Measurements from ENCODE around the gene XRCC5.

Gene XRCC5

DNA sequence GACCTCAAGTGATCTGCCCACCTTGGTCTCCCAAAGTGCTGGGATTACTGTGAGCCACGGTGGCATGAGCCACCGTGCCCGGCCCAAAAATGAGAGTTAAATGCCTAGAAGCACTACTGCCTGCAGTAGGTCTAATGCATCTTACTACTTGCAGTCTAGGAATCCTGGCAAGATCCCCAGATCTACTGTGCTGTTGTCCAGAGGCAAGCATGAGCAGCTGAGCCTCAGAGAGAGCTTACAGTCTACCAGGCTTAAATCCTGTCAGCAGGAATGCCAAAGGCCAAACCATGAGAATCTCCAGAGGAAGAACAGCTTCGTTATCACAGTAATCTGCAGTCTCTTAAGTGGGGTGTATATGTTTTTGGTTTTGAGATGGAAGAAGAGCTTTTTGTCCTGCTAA lies 54.4 kb downstream of the XRCC5 start:
- no peaks in the 10 kb centered on the region for H3K9me3 ChIP-seq (ENCODE audit: severe bottlenecking)
- no peak overlapping the region for H3K27ac ChIP-seq
- H3K36me3 ChIP-seq: peaks cover 90% of the 10 kb centered on the region
- H3K27me3 ChIP-seq (ENCODE audit: insufficient read depth, low read depth, severe bottlenecking): no peaks in the 10 kb centered on the region
- TF ChIP-seq, protein P1, sequence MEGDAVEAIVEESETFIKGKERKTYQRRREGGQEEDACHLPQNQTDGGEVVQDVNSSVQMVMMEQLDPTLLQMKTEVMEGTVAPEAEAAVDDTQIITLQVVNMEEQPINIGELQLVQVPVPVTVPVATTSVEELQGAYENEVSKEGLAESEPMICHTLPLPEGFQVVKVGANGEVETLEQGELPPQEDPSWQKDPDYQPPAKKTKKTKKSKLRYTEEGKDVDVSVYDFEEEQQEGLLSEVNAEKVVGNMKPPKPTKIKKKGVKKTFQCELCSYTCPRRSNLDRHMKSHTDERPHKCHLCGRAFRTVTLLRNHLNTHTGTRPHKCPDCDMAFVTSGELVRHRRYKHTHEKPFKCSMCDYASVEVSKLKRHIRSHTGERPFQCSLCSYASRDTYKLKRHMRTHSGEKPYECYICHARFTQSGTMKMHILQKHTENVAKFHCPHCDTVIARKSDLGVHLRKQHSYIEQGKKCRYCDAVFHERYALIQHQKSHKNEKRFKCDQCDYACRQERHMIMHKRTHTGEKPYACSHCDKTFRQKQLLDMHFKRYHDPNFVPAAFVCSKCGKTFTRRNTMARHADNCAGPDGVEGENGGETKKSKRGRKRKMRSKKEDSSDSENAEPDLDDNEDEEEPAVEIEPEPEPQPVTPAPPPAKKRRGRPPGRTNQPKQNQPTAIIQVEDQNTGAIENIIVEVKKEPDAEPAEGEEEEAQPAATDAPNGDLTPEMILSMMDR (IDR thresholded peaks at IDR 0.05; ENCODE audit: low read depth, low read length): no peak
- no peak for DNase-seq
- H3K4me3 ChIP-seq (ENCODE audit: low read depth, low read length): no peak overlapping the region

- Histone ChIP-seq H3K36me3 (peaks cover 96% of the 10 kb centered on the region), H3K4me3 (ENCODE audit: low read depth, low read length) (no peak overlapping the region), H3K27ac (no peak overlapping the region), H3K27me3 (ENCODE audit: insufficient read depth, low read depth, severe bottlenecking) (no peaks in the 10 kb centered on the region), H3K9me3 (ENCODE audit: severe bottlenecking) (no peaks in the 10 kb centered on the region)
- no peak for DNase-seq
- TF ChIP-seq, protein P1 (IDR thresholded peaks at IDR 0.05; ENCODE audit: low read depth, low read length): no peak
These were observed 54.9 kb downstream of the XRCC5 start for GRCh38 chr2:216164087-216164486.

DNA sequence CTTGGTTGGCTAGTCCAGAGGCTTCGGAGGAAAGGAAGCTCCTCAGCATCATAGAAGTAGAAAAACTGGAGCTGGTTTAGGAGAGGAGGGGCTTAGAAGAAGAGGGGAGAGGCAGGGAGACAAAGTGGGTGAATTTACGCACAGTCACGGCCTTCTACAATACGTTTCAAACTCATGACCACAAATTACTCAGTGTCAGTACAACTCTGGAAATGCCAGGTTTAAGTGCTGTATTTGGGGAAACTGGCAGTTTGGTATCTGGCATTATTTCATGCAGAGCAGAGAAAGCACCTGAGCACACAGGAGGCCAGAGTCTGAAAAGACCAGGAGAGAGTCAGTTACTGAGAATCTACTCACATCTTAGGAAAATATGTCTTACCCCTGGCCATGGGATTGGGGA lies 55.4 kb downstream of the XRCC5 start:
- Histone ChIP-seq H3K9me3 (ENCODE audit: severe bottlenecking) (no peaks in the 10 kb centered on the region), H3K36me3 (peaks cover 100% of the 10 kb centered on the region), H3K4me3 (ENCODE audit: low read depth, low read length) (no peak overlapping the region), H3K27me3 (ENCODE audit: insufficient read depth, low read depth, severe bottlenecking) (no peaks in the 10 kb centered on the region), H3K27ac (no peak overlapping the region)
- TF ChIP-seq, protein P1 (IDR thresholded peaks at IDR 0.05; ENCODE audit: low read depth, low read length): no peak
- no peak for DNase-seq

DNA sequence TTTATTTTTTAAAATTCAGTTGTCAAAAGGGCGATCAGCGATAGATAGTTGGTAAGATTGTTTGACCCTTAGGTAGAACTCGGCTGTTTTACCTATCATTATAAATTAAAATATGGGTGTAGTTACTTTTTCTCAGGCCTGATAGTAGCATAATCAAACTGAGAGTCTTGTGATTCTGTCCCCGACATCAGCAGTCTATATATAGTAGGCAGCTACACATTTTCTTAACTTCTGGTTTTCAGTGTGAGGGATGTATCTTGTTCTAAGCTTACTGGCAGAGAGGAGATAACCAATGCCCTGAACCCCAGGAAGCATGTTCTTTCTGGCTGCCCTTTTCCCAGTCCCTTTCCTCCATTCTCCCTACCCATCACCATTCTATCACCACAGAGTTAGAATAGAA lies 56.6 kb downstream of the XRCC5 start:
- H3K4me3 ChIP-seq (ENCODE audit: low read depth, low read length): no peak overlapping the region
- TF ChIP-seq, protein P1 (IDR thresholded peaks at IDR 0.05; ENCODE audit: low read depth, low read length): no peak
- no peaks in the 10 kb centered on the region for H3K9me3 ChIP-seq (ENCODE audit: severe bottlenecking)
- DNase-seq: no peak
- H3K36me3 ChIP-seq: peaks cover 94% of the 10 kb centered on the region
- no peaks in the 10 kb centered on the region for H3K27me3 ChIP-seq (ENCODE audit: insufficient read depth, low read depth, severe bottlenecking)
- H3K27ac ChIP-seq: no peak overlapping the region

GRCh38 chr2:216169087-216169486 lies 59.9 kb downstream of the XRCC5 start:
- no peak overlapping the region for H3K27ac ChIP-seq
- no peaks in the 10 kb centered on the region for H3K9me3 ChIP-seq (ENCODE audit: severe bottlenecking)
- TF ChIP-seq, protein P1 (IDR thresholded peaks at IDR 0.05; ENCODE audit: low read depth, low read length): no peak
- no peaks in the 10 kb centered on the region for H3K27me3 ChIP-seq (ENCODE audit: insufficient read depth, low read depth, severe bottlenecking)
- peaks cover 86% of the 10 kb centered on the region for H3K36me3 ChIP-seq
- no peak for DNase-seq
- H3K4me3 ChIP-seq (ENCODE audit: low read depth, low read length): no peak overlapping the region

DNA sequence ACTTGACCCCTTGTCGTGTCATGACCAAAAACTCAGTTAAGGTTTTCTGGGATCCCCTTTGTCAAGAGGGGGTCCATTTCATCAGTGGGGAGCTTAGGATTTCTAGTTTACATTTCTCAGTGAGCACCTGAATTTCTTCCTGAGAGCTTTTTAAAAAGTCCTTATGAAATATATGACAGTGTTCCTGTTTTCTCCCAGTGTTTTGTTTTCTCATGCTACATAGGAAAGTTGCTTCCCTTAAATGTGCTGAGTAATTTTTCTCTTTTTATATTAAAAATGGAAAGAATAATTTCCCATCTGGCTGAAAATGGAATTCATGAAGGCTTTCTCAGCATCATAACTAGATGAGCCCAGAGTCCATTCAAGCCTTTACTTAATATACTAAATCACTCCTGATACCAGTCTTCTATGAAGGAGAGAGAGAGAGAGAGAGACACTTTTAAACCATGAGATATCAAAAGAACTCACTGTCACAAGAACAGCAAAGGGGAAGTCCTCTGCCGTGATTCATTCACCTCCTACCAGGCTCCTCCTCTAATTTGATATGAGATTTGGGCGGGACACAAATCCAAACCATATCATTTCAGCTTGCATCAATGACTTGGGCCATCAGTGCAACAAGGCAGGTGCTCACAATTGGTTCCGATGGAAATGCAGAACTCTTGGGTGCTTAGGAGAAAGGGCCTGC lies 61.1 kb downstream of the XRCC5 start:
- TF ChIP-seq, protein P1 (IDR thresholded peaks at IDR 0.05; ENCODE audit: low read depth, low read length): no peak
- Histone ChIP-seq H3K27ac (no peak overlapping the region), H3K4me3 (ENCODE audit: low read depth, low read length) (no peak overlapping the region), H3K27me3 (ENCODE audit: insufficient read depth, low read depth, severe bottlenecking) (no peaks in the 10 kb centered on the region), H3K9me3 (ENCODE audit: severe bottlenecking) (no peaks in the 10 kb centered on the region), H3K36me3 (peaks cover 86% of the 10 kb centered on the region)
- no peak for DNase-seq

All from WERI-Rb-1 (cell line).